ENCODE results near the gene ABLIM2. TPM values are rescaled to one million over a fixed set of nuclear protein-coding genes. Genes with fewer than 3 reads are reported as not detected.

The ABLIM2 gene
- total and polyA plus RNA-seq, 2 of the 13 experiments (the other 11 are each of a cell fraction or from before 2014, with no cell fraction given), result 0.20 to 0.37 TPM

DNA sequence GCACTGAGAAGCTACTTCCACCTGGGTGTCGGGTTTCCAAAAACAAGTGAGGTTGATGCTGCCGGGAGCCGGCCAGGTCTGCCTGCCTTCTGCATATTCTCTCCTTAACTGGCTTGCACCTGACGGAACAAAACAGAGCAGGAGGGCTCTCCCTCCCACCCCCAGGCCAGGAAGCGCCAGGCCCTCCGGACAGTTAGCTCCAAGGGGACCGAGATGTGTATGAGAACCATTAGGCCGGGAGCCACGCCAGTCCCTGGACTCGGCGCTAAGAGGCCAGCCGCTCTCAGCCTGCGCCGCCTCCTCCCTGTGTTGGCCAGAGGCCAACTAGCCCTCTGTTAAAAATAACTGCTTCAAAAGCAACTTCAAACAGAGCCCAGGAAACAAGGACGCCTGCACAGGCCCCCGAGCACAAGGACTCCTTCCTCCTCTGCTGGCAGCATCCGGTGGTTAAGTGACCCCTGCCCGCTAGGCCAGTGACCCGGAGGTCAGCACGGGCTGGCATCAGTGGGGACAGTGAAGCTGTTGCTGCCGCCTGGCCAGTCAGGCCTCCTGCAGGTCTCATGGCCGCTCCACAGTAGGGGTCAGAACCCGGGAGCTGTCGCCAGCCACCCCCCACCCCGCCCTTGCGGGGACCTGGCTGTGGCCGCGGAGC, 107.9 kb downstream of the ABLIM2 start (continued):
- TF ChIP-seq ZNF891 (CRISPR knock-in tag; IDR thresholded peaks at IDR 0.05) (no peak), ZC3H13 (CRISPR knock-in tag; IDR thresholded peaks at IDR 0.05) (0 out of 2 replicates have a peak, but pooled peaks have one; percentile 65), ZNF775 (CRISPR knock-in tag; IDR thresholded peaks at IDR 0.05; ENCODE audit: borderline replicate concordance) (no peak), TEAD3 (CRISPR knock-in tag; optimal IDR thresholded peaks at IDR 0.05; ENCODE audit: borderline replicate concordance) (peak; percentile 80), TRIM24 (CRISPR knock-in tag; IDR thresholded peaks at IDR 0.05) (no peak), ZNF749 (CRISPR knock-in tag; IDR thresholded peaks at IDR 0.05; ENCODE audit: borderline replicate concordance) (no peak), ZSCAN12 (CRISPR knock-in tag; IDR thresholded peaks at IDR 0.05) (no peak), ZNF10 (CRISPR knock-in tag; IDR thresholded peaks at IDR 0.05; ENCODE audit: borderline replicate concordance, low read depth) (no peak), HHEX (CRISPR knock-in tag; IDR thresholded peaks at IDR 0.05) (no peak), MIXL1 (CRISPR knock-in tag; IDR thresholded peaks at IDR 0.05) (peak; percentile 55), IKZF1 (IDR thresholded peaks at IDR 0.05) (no peak), NFATC3 (CRISPR knock-in tag; IDR thresholded peaks at IDR 0.05) (no peak)
- TF ChIP-seq, protein P1, sequence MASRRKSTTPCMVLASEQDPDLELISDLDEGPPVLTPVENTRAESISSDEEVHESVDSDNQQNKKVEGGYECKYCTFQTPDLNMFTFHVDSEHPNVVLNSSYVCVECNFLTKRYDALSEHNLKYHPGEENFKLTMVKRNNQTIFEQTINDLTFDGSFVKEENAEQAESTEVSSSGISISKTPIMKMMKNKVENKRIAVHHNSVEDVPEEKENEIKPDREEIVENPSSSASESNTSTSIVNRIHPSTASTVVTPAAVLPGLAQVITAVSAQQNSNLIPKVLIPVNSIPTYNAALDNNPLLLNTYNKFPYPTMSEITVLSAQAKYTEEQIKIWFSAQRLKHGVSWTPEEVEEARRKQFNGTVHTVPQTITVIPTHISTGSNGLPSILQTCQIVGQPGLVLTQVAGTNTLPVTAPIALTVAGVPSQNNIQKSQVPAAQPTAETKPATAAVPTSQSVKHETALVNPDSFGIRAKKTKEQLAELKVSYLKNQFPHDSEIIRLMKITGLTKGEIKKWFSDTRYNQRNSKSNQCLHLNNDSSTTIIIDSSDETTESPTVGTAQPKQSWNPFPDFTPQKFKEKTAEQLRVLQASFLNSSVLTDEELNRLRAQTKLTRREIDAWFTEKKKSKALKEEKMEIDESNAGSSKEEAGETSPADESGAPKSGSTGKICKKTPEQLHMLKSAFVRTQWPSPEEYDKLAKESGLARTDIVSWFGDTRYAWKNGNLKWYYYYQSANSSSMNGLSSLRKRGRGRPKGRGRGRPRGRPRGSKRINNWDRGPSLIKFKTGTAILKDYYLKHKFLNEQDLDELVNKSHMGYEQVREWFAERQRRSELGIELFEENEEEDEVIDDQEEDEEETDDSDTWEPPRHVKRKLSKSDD (CRISPR knock-in tag; IDR thresholded peaks at IDR 0.05; ENCODE audit: low read depth), result no peak
- TF ChIP-seq, protein P2, sequence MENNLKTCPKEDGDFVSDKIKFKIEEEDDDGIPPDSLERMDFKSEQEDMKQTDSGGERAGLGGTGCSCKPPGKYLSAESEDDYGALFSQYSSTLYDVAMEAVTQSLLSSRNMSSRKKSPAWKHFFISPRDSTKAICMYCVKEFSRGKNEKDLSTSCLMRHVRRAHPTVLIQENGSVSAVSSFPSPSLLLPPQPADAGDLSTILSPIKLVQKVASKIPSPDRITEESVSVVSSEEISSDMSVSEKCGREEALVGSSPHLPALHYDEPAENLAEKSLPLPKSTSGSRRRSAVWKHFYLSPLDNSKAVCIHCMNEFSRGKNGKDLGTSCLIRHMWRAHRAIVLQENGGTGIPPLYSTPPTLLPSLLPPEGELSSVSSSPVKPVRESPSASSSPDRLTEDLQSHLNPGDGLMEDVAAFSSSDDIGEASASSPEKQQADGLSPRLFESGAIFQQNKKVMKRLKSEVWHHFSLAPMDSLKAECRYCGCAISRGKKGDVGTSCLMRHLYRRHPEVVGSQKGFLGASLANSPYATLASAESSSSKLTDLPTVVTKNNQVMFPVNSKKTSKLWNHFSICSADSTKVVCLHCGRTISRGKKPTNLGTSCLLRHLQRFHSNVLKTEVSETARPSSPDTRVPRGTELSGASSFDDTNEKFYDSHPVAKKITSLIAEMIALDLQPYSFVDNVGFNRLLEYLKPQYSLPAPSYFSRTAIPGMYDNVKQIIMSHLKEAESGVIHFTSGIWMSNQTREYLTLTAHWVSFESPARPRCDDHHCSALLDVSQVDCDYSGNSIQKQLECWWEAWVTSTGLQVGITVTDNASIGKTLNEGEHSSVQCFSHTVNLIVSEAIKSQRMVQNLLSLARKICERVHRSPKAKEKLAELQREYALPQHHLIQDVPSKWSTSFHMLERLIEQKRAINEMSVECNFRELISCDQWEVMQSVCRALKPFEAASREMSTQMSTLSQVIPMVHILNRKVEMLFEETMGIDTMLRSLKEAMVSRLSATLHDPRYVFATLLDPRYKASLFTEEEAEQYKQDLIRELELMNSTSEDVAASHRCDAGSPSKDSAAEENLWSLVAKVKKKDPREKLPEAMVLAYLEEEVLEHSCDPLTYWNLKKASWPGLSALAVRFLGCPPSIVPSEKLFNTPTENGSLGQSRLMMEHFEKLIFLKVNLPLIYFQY (CRISPR knock-in tag; IDR thresholded peaks at IDR 0.05; ENCODE audit: borderline replicate concordance), result 0 out of 2 replicates have a peak, but pooled peaks have one; percentile 19
- TF ChIP-seq, protein P3, sequence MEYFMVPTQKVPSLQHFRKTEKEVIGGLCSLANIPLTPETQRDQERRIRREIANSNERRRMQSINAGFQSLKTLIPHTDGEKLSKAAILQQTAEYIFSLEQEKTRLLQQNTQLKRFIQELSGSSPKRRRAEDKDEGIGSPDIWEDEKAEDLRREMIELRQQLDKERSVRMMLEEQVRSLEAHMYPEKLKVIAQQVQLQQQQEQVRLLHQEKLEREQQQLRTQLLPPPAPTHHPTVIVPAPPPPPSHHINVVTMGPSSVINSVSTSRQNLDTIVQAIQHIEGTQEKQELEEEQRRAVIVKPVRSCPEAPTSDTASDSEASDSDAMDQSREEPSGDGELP (IDR thresholded peaks at IDR 0.05; ENCODE audit: borderline replicate concordance, low read depth), result peak; percentile 60; the same call in 1 of the 2 replicates
- TF ChIP-seq, protein P4, sequence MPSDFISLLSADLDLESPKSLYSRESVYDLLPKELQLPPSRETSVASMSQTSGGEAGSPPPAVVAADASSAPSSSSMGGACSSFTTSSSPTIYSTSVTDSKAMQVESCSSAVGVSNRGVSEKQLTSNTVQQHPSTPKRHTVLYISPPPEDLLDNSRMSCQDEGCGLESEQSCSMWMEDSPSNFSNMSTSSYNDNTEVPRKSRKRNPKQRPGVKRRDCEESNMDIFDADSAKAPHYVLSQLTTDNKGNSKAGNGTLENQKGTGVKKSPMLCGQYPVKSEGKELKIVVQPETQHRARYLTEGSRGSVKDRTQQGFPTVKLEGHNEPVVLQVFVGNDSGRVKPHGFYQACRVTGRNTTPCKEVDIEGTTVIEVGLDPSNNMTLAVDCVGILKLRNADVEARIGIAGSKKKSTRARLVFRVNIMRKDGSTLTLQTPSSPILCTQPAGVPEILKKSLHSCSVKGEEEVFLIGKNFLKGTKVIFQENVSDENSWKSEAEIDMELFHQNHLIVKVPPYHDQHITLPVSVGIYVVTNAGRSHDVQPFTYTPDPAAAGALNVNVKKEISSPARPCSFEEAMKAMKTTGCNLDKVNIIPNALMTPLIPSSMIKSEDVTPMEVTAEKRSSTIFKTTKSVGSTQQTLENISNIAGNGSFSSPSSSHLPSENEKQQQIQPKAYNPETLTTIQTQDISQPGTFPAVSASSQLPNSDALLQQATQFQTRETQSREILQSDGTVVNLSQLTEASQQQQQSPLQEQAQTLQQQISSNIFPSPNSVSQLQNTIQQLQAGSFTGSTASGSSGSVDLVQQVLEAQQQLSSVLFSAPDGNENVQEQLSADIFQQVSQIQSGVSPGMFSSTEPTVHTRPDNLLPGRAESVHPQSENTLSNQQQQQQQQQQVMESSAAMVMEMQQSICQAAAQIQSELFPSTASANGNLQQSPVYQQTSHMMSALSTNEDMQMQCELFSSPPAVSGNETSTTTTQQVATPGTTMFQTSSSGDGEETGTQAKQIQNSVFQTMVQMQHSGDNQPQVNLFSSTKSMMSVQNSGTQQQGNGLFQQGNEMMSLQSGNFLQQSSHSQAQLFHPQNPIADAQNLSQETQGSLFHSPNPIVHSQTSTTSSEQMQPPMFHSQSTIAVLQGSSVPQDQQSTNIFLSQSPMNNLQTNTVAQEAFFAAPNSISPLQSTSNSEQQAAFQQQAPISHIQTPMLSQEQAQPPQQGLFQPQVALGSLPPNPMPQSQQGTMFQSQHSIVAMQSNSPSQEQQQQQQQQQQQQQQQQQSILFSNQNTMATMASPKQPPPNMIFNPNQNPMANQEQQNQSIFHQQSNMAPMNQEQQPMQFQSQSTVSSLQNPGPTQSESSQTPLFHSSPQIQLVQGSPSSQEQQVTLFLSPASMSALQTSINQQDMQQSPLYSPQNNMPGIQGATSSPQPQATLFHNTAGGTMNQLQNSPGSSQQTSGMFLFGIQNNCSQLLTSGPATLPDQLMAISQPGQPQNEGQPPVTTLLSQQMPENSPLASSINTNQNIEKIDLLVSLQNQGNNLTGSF (CRISPR knock-in tag; IDR thresholded peaks at IDR 0.05), result no peak

Data from HepG2 (cell line).